Measurements from ENCODE around the gene SPOP.

- TF ChIP-seq CTCF (IDR thresholded peaks at IDR 0.05): no peak
- no peak for TF ChIP-seq POLR2A (IDR thresholded peaks at IDR 0.05)
- no peak for TF ChIP-seq POLR2AphosphoS5 (IDR thresholded peaks at IDR 0.05)
- no peak for TF ChIP-seq EP300 (IDR thresholded peaks at IDR 0.05; ENCODE audit: low read depth)
Observed at GRCh38 chr17:49554694-49555494, 123.0 kb downstream of the SPOP start.
